Upper lobe of right lung (tissue), 1 donor: Measurements from ENCODE around the gene SLC9A5. TPM values are rescaled to one million over a fixed set of nuclear protein-coding genes. Genes with fewer than 3 reads are reported as not detected.

ENCODE experiments used
- ATAC-seq: fragments of 200-7000 bp; cut with Tn5 transposase; one replicate; pipeline ENCODE4 v1.9.1; 2020; ENCODE audit warnings: mild to moderate bottlenecking, moderate library complexity
- DNase-seq: peaks from one replicate; pipeline ENCODE4 v3.0.0-alpha.2; 2020
- H3K27ac ChIP-seq: fragments of 200-600 bp; one replicate; pipeline ENCODE4 v1.8.0; 2022
- H3K27me3 ChIP-seq: fragments of 200-600 bp; one replicate; pipeline ENCODE4 v1.8.0; 2022; ENCODE audit warnings: mild to moderate bottlenecking
- H3K36me3 ChIP-seq: fragments of 200-600 bp; one replicate; pipeline ENCODE4 v1.8.0; 2022
- H3K4me1 ChIP-seq: fragments of 200-600 bp; one replicate; pipeline ENCODE4 v1.8.0; 2022
- H3K4me3 ChIP-seq: fragments of 200-600 bp; one replicate; pipeline ENCODE4 v1.8.0; 2022; ENCODE audit warnings: mild to moderate bottlenecking
- H3K9me3 ChIP-seq: fragments of 200-600 bp; one replicate; pipeline ENCODE4 v1.8.0; 2022
- CTCF ChIP-seq: fragments of 200-600 bp; IDR thresholded peaks from one replicate; pipeline ENCODE4 v1.8.0; 2022; ENCODE audit warnings: antibody characterized with exemption
- intact Hi-C: fragments of 100-400 bp; cut with DNase I; formaldehyde crosslinking; loops from one replicate; pipeline ENCODE4 v1.11.0; 2022
- total RNA-seq: library from RNA; stranded (reverse); fragmentation: NEBNext Ultra II Directional; extraction: Animal tissue kit (Norgen Biotek cat#: 25700); gene quantifications from one replicate; pipeline ENCODE4 v1.2.1, GENCODE V29; 2021
- donor health status: DM: no; HTN: yes; CAD: no; lungs with severe emphysema.

The SLC9A5 gene
- total RNA-seq, 1 donor from 2014 or later: 2.4 TPM

- Histone ChIP-seq H3K4me3 (no peak overlapping the region), H3K27me3 (no peaks in the 10 kb centered on the region), H3K9me3 (no peaks in the 10 kb centered on the region), H3K4me1 (no peaks in the 10 kb centered on the region), H3K27ac (no peak overlapping the region), H3K36me3 (no peaks in the 10 kb centered on the region)
- intact Hi-C loops: no loop called here
- ATAC-seq: no peak
- DNase-seq: no peak
- TF ChIP-seq CTCF: no peak
Observed at GRCh38 chr16:67255553-67256221, 6.9 kb downstream of the SLC9A5 start.

GRCh38 chr16:67256701-67257230 lies 8.0 kb downstream of the SLC9A5 start:
- no peak for DNase-seq
- Histone ChIP-seq H3K27ac (no peak overlapping the region), H3K4me1 (no peaks in the 10 kb centered on the region), H3K9me3 (no peaks in the 10 kb centered on the region), H3K36me3 (no peaks in the 10 kb centered on the region), H3K4me3 (no peak overlapping the region), H3K27me3 (no peaks in the 10 kb centered on the region)
- TF ChIP-seq CTCF: no peak
- intact Hi-C loops: no loop called here
- no peak for ATAC-seq

GRCh38 chr16:67257486-67258160 lies 8.8 kb downstream of the SLC9A5 start:
- Histone ChIP-seq H3K36me3 (no peaks in the 10 kb centered on the region), H3K27ac (no peak overlapping the region), H3K9me3 (no peaks in the 10 kb centered on the region), H3K4me3 (no peak overlapping the region), H3K27me3 (no peaks in the 10 kb centered on the region), H3K4me1 (no peaks in the 10 kb centered on the region)
- intact Hi-C loops: no loop called here
- no peak for DNase-seq
- no peak for TF ChIP-seq CTCF
- ATAC-seq: no peak

- DNase-seq: no peak
- H3K9me3 ChIP-seq: no peaks in the 10 kb centered on the region
- TF ChIP-seq CTCF: no peak
Observed at GRCh38 chr16:67258161-67258835, 9.5 kb downstream of the SLC9A5 start.

GRCh38 chr16:67259705-67260104 lies 10.9 kb downstream of the SLC9A5 start:
- no peak for TF ChIP-seq CTCF
- H3K27me3 ChIP-seq: no peaks in the 10 kb centered on the region
- ATAC-seq (no peak), DNase-seq (no peak)
- intact Hi-C loops: no loop called here
- no peaks in the 10 kb centered on the region for H3K4me1 ChIP-seq
- no peaks in the 10 kb centered on the region for H3K36me3 ChIP-seq
- no peak overlapping the region for H3K27ac ChIP-seq
- H3K9me3 ChIP-seq: no peaks in the 10 kb centered on the region
- H3K4me3 ChIP-seq: no peak overlapping the region

More at GRCh38 chr16:67258161-67258835, 9.5 kb downstream of the SLC9A5 start:
- Histone ChIP-seq H3K4me3 (no peak overlapping the region), H3K4me1 (no peaks in the 10 kb centered on the region), H3K27me3 (no peaks in the 10 kb centered on the region), H3K36me3 (no peaks in the 10 kb centered on the region), H3K27ac (no peak overlapping the region)
- intact Hi-C loops: no loop called here
- ATAC-seq: no peak
